Measurements from ENCODE around the gene MRPS33. TPM values are rescaled to one million over a fixed set of nuclear protein-coding genes. Genes with fewer than 3 reads are reported as not detected.

MRPS33 gene
- total RNA-seq, 1 donor from 2014 or later = 50.8 TPM

- Mint-ChIP-seq H3K27ac (ENCODE audit: unreplicated experiment) (no peak overlapping the region), H3K4me1 (no peaks in the 10 kb centered on the region), H3K36me3 (ENCODE audit: low read depth) (no peaks in the 10 kb centered on the region), H3K27me3 (ENCODE audit: low read depth) (peaks cover 7% of the 10 kb centered on the region), H3K4me3 (no peak overlapping the region), H3K9me3 (no peaks in the 10 kb centered on the region)
- TF ChIP-seq CTCF (conservative IDR thresholded peaks at IDR 0.05) = no peak
- DNase-seq (ENCODE audit: low read depth, low spot score) = no peak
Measured at GRCh38 chr7:141003172-141004065, 11.3 kb downstream of the MRPS33 start.

GRCh38 chr7:141001546-141001945 lies 13.2 kb downstream of the MRPS33 start:
- H3K9me3 Mint-ChIP-seq = no peaks in the 10 kb centered on the region
- DNase-seq (ENCODE audit: low read depth, low spot score) = no peak
- peaks cover 8% of the 10 kb centered on the region for H3K27me3 Mint-ChIP-seq (ENCODE audit: low read depth)
- H3K27ac Mint-ChIP-seq (ENCODE audit: unreplicated experiment) = no peak overlapping the region
- TF ChIP-seq CTCF (conservative IDR thresholded peaks at IDR 0.05) = no peak
- no peak overlapping the region for H3K4me3 Mint-ChIP-seq
- H3K36me3 Mint-ChIP-seq (ENCODE audit: low read depth) = no peaks in the 10 kb centered on the region
- H3K4me1 Mint-ChIP-seq = no peaks in the 10 kb centered on the region

- no peak overlapping the region for H3K27ac Mint-ChIP-seq (ENCODE audit: unreplicated experiment)
- no peak for TF ChIP-seq CTCF (conservative IDR thresholded peaks at IDR 0.05)
- H3K4me3 Mint-ChIP-seq = no peak overlapping the region
- DNase-seq (ENCODE audit: low read depth, low spot score) = no peak
- H3K4me1 Mint-ChIP-seq = no peaks in the 10 kb centered on the region
- H3K9me3 Mint-ChIP-seq = no peaks in the 10 kb centered on the region
- H3K36me3 Mint-ChIP-seq (ENCODE audit: low read depth) = no peaks in the 10 kb centered on the region
- H3K27me3 Mint-ChIP-seq (ENCODE audit: low read depth) = peaks cover 9% of the 10 kb centered on the region
Measured at GRCh38 chr7:141001122-141001521, 13.6 kb downstream of the MRPS33 start.

GRCh38 chr7:140998715-140999114 lies 16.0 kb downstream of the MRPS33 start:
- TF ChIP-seq CTCF (conservative IDR thresholded peaks at IDR 0.05) = no peak
- no peaks in the 10 kb centered on the region for H3K36me3 Mint-ChIP-seq (ENCODE audit: low read depth)
- peaks cover 9% of the 10 kb centered on the region for H3K27me3 Mint-ChIP-seq (ENCODE audit: low read depth)
- DNase-seq (ENCODE audit: low read depth, low spot score) = no peak
- H3K4me3 Mint-ChIP-seq = no peak overlapping the region
- no peak overlapping the region for H3K27ac Mint-ChIP-seq (ENCODE audit: unreplicated experiment)
- no peaks in the 10 kb centered on the region for H3K4me1 Mint-ChIP-seq
- no peaks in the 10 kb centered on the region for H3K9me3 Mint-ChIP-seq

GRCh38 chr7:140992422-140992821 lies 22.3 kb downstream of the MRPS33 start:
- Mint-ChIP-seq H3K4me1 (no peaks in the 10 kb centered on the region), H3K27me3 (ENCODE audit: low read depth) (peaks cover 2% of the 10 kb centered on the region), H3K36me3 (ENCODE audit: low read depth) (no peaks in the 10 kb centered on the region), H3K27ac (ENCODE audit: unreplicated experiment) (no peak overlapping the region), H3K9me3 (no peaks in the 10 kb centered on the region), H3K4me3 (no peak overlapping the region)
- TF ChIP-seq CTCF (conservative IDR thresholded peaks at IDR 0.05) = no peak
- no peak for DNase-seq (ENCODE audit: low read depth, low spot score)

All from neural crest cell (in vitro differentiated cells).